ENCODE results near the gene XPO6.

GRCh38 chr16:28073836-28074235 lies 137.9 kb downstream of the XPO6 start:
- TF ChIP-seq, protein P1, sequence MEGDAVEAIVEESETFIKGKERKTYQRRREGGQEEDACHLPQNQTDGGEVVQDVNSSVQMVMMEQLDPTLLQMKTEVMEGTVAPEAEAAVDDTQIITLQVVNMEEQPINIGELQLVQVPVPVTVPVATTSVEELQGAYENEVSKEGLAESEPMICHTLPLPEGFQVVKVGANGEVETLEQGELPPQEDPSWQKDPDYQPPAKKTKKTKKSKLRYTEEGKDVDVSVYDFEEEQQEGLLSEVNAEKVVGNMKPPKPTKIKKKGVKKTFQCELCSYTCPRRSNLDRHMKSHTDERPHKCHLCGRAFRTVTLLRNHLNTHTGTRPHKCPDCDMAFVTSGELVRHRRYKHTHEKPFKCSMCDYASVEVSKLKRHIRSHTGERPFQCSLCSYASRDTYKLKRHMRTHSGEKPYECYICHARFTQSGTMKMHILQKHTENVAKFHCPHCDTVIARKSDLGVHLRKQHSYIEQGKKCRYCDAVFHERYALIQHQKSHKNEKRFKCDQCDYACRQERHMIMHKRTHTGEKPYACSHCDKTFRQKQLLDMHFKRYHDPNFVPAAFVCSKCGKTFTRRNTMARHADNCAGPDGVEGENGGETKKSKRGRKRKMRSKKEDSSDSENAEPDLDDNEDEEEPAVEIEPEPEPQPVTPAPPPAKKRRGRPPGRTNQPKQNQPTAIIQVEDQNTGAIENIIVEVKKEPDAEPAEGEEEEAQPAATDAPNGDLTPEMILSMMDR (conservative IDR thresholded peaks at IDR 0.05; ENCODE audit: low read length): no peak
- TF ChIP-seq EZH2phosphoT487 (IDR thresholded peaks at IDR 0.05; ENCODE audit: borderline replicate concordance, low read depth, low read length): no peak
